BJ (cell line): ENCODE data around the gene IMPDH1. TPM values are rescaled to one million over a fixed set of nuclear protein-coding genes. Genes with fewer than 3 reads are reported as not detected.
A peak's percentile ranks its signal among the peaks of the same experiment; 100 is the strongest.

ENCODE experiments used
- CTCF ChIA-PET: fragments of 350-600 bp; formaldehyde crosslinking; extraction: SDS; loops from one replicate; lab custom pipeline; 2021; ENCODE audit warnings: antibody characterized with exemption, inconsistent platforms; lab: Yijun Ruan, JAX
- POLR2A ChIA-PET: fragments of 300-600 bp; sonication (Branson Sonifier 250); formaldehyde crosslinking; extraction: SDS; loops from one replicate; lab custom pipeline; 2021; ENCODE audit warnings: antibody characterized with exemption; lab: Charles Lee
- DNase-seq: peaks from one replicate; pipeline ENCODE4 v3.0.0-alpha.2; 2011; ENCODE audit warnings: low read depth
- H3K27me3 ChIP-seq: 2 replicates; pipeline ENCODE4 v1.6.0; 2011; ENCODE audit warnings: low read length; ENCODE audit not compliant: control insufficient read depth, insufficient read depth
- H3K36me3 ChIP-seq: 2 replicates; pipeline ENCODE4 v1.5.1; 2011; ENCODE audit warnings: low read length; ENCODE audit not compliant: control insufficient read depth, insufficient read depth
- H3K4me3 ChIP-seq: 2 replicates; pipeline ENCODE4 v1.5.1; 2011; ENCODE audit warnings: low read depth, mild to moderate bottlenecking, control low read depth, low read length
- polyA plus RNA-seq: library from polyadenylated mRNA; depleted of rRNA; stranded (reverse); fragments of >200 nt; gene quantifications from 2 replicates; pipeline ENCODE4 v1.2.3, GENCODE V29; 2011; rRNA removed
- small RNA-seq: library from RNA; depleted of rRNA; stranded (forward); fragments of <200 nt; gene quantifications from one replicate; pipeline ENCODE3, GENCODE V24; 2012; ENCODE audit warnings: low replicate concordance, low read depth; ENCODE audit not compliant: insufficient read length
- TF ChIP-seq, protein P1 (sequence below): IDR thresholded peaks from 2 replicates; pipeline ENCODE4 v1.5.1; 2011; ENCODE audit warnings: low read depth, mild to moderate bottlenecking, control low read depth, inconsistent platforms, low read length, moderate library complexity; ENCODE audit not compliant: insufficient read depth

The IMPDH1 gene
- polyA plus RNA-seq, 1 experiment: 84.5 TPM

DNA sequence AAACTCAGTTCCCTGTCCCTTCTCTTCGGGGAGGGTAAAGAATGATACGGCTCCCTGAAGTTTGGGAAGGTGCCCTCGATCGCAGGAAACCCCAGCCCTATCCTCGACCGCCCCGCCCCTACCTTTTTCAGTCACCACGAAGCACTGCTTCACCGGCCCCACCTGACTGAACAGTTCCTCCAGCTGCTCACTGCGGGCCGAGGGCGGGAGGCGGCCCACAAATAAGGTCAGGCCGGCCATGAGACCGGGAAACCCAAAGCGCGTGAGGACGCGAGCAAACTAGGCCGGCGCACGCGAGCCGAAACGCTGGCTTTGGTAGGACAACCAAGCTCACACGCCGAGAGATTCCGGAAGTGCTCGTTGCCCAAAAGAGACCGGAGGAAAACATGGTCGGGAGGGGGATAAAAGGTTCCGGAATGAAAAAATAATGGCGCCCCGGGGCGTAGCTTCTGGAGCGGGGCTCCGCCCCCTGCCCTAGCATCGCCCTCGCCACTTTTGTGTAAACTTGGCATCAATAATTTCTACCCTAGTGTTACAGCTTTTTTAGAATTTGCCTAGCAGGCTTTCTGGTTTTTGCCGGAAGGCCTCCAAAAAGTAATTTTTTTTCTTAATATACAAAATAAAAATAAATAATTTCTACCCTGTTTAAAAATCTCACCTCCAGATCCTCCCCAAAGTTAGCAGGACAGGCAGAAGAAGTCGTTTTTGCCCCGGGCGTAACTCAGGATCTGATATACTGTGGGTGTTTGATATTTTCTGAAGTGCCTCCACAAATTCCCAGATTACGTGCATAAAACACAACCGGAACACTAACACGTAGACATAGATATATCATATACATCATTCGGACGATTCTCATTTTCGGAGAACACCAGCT is 66.0 kb downstream of the IMPDH1 start, which contains the start of gene RBM28:
Gene RBM28, minus strand, starts transcription at position 355 of the 877 bp plus-strand sequence. Its CDS starts 115 bp downstream, at position 240.
- TF ChIP-seq, protein P1, sequence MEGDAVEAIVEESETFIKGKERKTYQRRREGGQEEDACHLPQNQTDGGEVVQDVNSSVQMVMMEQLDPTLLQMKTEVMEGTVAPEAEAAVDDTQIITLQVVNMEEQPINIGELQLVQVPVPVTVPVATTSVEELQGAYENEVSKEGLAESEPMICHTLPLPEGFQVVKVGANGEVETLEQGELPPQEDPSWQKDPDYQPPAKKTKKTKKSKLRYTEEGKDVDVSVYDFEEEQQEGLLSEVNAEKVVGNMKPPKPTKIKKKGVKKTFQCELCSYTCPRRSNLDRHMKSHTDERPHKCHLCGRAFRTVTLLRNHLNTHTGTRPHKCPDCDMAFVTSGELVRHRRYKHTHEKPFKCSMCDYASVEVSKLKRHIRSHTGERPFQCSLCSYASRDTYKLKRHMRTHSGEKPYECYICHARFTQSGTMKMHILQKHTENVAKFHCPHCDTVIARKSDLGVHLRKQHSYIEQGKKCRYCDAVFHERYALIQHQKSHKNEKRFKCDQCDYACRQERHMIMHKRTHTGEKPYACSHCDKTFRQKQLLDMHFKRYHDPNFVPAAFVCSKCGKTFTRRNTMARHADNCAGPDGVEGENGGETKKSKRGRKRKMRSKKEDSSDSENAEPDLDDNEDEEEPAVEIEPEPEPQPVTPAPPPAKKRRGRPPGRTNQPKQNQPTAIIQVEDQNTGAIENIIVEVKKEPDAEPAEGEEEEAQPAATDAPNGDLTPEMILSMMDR: no peak
- DNase-seq: peak; percentile 44
- Histone ChIP-seq H3K4me3 (peak within 1 kb of the TSS; percentile 94), H3K36me3 (peaks cover 2% of the 10 kb centered on the region; the same call in 1 of the 2 replicates), H3K27me3 (peaks cover 8% of the 10 kb centered on the region)
- CTCF ChIA-PET: interaction anchor here (0.6 to 8.8 kb wide), 7 partner anchors 11 to 84 kb away, joined by 3 to 422 read pairs (median 5); no protein-coding TSS in a partner anchor
- POLR2A ChIA-PET: interaction anchor here (0.6 kb wide), 1 partner anchor 80 kb away, joined by 5 read pairs; no protein-coding TSS in a partner anchor

Small RNA genes lying within 50 kb of the gene (small RNA-seq; reads per million reads assigned to genes)
- gene AC010655.1: not detected
- not detected for gene RNU7-27P
- gene RNU7-54P: not detected

Other genes starting within 250 kb of the IMPDH1 start
- 0.05 TPM in 2 replicates for gene LEP, start 168.7 kb downstream of the IMPDH1 start, polyA plus RNA-seq
- 14.8 and 16.1 TPM in 2 replicates for gene RBM28, start 66.1 kb downstream of the IMPDH1 start, polyA plus RNA-seq
- 0.07 TPM in 1 of 2 replicates, not detected in the other for gene PRRT4, start 48.3 kb downstream of the IMPDH1 start, polyA plus RNA-seq
- 16.0 and 21.5 TPM in 2 replicates for gene HILPDA, start 45.9 kb upstream of the IMPDH1 start, polyA plus RNA-seq
- 13.8 and 21.0 TPM in 2 replicates for gene METTL2B, start 66.8 kb upstream of the IMPDH1 start, polyA plus RNA-seq